WTC11 (cell line): ENCODE measurements around the gene DENND5A. TPM values are rescaled to one million over a fixed set of nuclear protein-coding genes. Genes with fewer than 3 reads are reported as not detected.

ENCODE experiments used
- ATAC-seq: fragments of 200-7000 bp; cut with Tn5 transposase; 2 replicates; pipeline ENCODE4 v1.10.0; 2021; ENCODE audit warnings: mild to moderate bottlenecking, moderate library complexity
- CTCF ChIA-PET: fragments of 300-600 bp; sonication (Branson Sonifier 250); formaldehyde crosslinking; loops from one replicate; lab custom pipeline; 2021; ENCODE audit warnings: antibody characterized with exemption; lab: Charles Lee
- POLR2A ChIA-PET: fragments of 350-600 bp; sonication (Branson Sonifier 250); formaldehyde crosslinking; loops from one replicate; lab custom pipeline; 2021; ENCODE audit warnings: antibody characterized with exemption; lab: Charles Lee
- DNase-seq: peaks from one replicate; pipeline ENCODE4 v3.0.0; 2021; ENCODE audit warnings: low spot score
- H3K27ac Mint-ChIP-seq: 2 replicates; pipeline ENCODE4 v1.8.0; 2021; ENCODE audit warnings: mixed read lengths
- H3K27me3 Mint-ChIP-seq: 2 replicates; pipeline ENCODE4 v1.8.0; 2021; ENCODE audit warnings: low read depth, mild to moderate bottlenecking, moderate library complexity, mixed read lengths
- H3K36me3 Mint-ChIP-seq: 2 replicates; pipeline ENCODE4 v1.8.0; 2021; ENCODE audit warnings: mixed read lengths
- H3K4me1 Mint-ChIP-seq: 2 replicates; pipeline ENCODE4 v1.8.0; 2022; ENCODE audit warnings: mixed read lengths
- H3K4me3 Mint-ChIP-seq: 2 replicates; pipeline ENCODE4 v1.8.0; 2021; ENCODE audit warnings: mild to moderate bottlenecking, moderate library complexity, mixed read lengths
- H3K9me3 Mint-ChIP-seq: 2 replicates; pipeline ENCODE4 v1.8.0; 2021; ENCODE audit warnings: mixed read lengths
- CBFB ChIP-seq: sonication (generic); formaldehyde crosslinking; IDR thresholded peaks from 2 replicates; pipeline ENCODE4 v1.8.1; 2022; ENCODE audit warnings: mild to moderate bottlenecking, low read depth, missing genetic modification reagents
- CREB1 ChIP-seq: sonication (generic); formaldehyde crosslinking; IDR thresholded peaks from 2 replicates; pipeline ENCODE4 v1.8.0; 2023; ENCODE audit warnings: mild to moderate bottlenecking, missing genetic modification reagents
- E2F5 ChIP-seq: sonication (generic); formaldehyde crosslinking; IDR thresholded peaks from 2 replicates; pipeline ENCODE4 v1.8.1; 2022; ENCODE audit warnings: mild to moderate bottlenecking, moderate library complexity, missing genetic modification reagents
- ELF4 ChIP-seq: sonication (generic); formaldehyde crosslinking; IDR thresholded peaks from 2 replicates; pipeline ENCODE4 v1.8.1; 2022; ENCODE audit warnings: low read depth, mild to moderate bottlenecking, moderate library complexity, missing genetic modification reagents
- IRF1 ChIP-seq: sonication (generic); formaldehyde crosslinking; IDR thresholded peaks from 2 replicates; pipeline ENCODE4 v1.8.0; 2023; ENCODE audit warnings: missing genetic modification reagents
- JUN ChIP-seq: sonication (generic); formaldehyde crosslinking; IDR thresholded peaks from 2 replicates; pipeline ENCODE4 v1.8.0; 2023; ENCODE audit warnings: mild to moderate bottlenecking, missing genetic modification reagents
- MYBL2 ChIP-seq: sonication (generic); formaldehyde crosslinking; IDR thresholded peaks from 2 replicates; pipeline ENCODE4 v1.8.1; 2023; ENCODE audit warnings: mild to moderate bottlenecking, moderate library complexity, missing genetic modification reagents
- NFYB ChIP-seq: sonication (generic); formaldehyde crosslinking; conservative IDR thresholded peaks from 2 replicates; pipeline ENCODE4 v1.8.0; 2022; ENCODE audit warnings: low read depth, missing genetic modification reagents
- NR1H2 ChIP-seq: sonication (generic); formaldehyde crosslinking; IDR thresholded peaks from 2 replicates; pipeline ENCODE4 v1.9.0; 2021; ENCODE audit warnings: mild to moderate bottlenecking, moderate library complexity, missing genetic modification reagents
- NR3C1 ChIP-seq: sonication (generic); formaldehyde crosslinking; conservative IDR thresholded peaks from 2 replicates; pipeline ENCODE4 v1.8.1; 2023; ENCODE audit warnings: low read depth, mild to moderate bottlenecking, missing genetic modification reagents
- OVOL2 ChIP-seq: fragments of 250-450 bp; sonication (Bioruptor Pico); IDR thresholded peaks from 2 replicates; pipeline ENCODE4 v1.9.0; 2021; ENCODE audit warnings: mild to moderate bottlenecking, borderline replicate concordance
- RORB ChIP-seq: fragments of 250-450 bp; sonication (Bioruptor Pico); IDR thresholded peaks from 2 replicates; pipeline ENCODE4 v1.9.0; 2021; ENCODE audit warnings: mild to moderate bottlenecking
- SMAD3 ChIP-seq: sonication (generic); formaldehyde crosslinking; IDR thresholded peaks from 2 replicates; pipeline ENCODE4 v1.8.0; 2022; ENCODE audit warnings: missing genetic modification reagents, mild to moderate bottlenecking, borderline replicate concordance
- SOX15 ChIP-seq: fragments of 250-450 bp; sonication (Bioruptor Pico); IDR thresholded peaks from 2 replicates; pipeline ENCODE4 v1.9.0; 2021; ENCODE audit warnings: mild to moderate bottlenecking
- ZNF219 ChIP-seq: sonication (generic); formaldehyde crosslinking; IDR thresholded peaks from 2 replicates; pipeline ENCODE4 v1.8.0; 2023; ENCODE audit warnings: missing genetic modification reagents, mild to moderate bottlenecking, borderline replicate concordance
- ZNF317 ChIP-seq: sonication (generic); formaldehyde crosslinking; IDR thresholded peaks from 2 replicates; pipeline ENCODE4 v1.8.1; 2023; ENCODE audit warnings: low read depth, mild to moderate bottlenecking, moderate library complexity, missing genetic modification reagents, borderline replicate concordance
- ZSCAN18 ChIP-seq: fragments of 250-450 bp; sonication (Bioruptor Pico); IDR thresholded peaks from 2 replicates; pipeline ENCODE4 v2.1.2; 2022; ENCODE audit warnings: mild to moderate bottlenecking, moderate library complexity
- total RNA-seq: library from RNA; stranded (reverse); gene quantifications from 3 replicates; pipeline ENCODE4 v1.2.3, GENCODE V29; 2021
- TF ChIP-seq, protein P1 (sequence below): fragments of 250-450 bp; sonication (Bioruptor Pico); conservative IDR thresholded peaks from 2 replicates; pipeline ENCODE4 v1.9.0; 2021; ENCODE audit warnings: mild to moderate bottlenecking
- TF ChIP-seq, protein P2 (sequence below): sonication (generic); formaldehyde crosslinking; IDR thresholded peaks from 2 replicates; pipeline ENCODE4 v1.8.0; 2022; ENCODE audit warnings: mild to moderate bottlenecking, missing genetic modification reagents
- TF ChIP-seq, protein P3 (sequence below): sonication (generic); formaldehyde crosslinking; IDR thresholded peaks from 2 replicates; pipeline ENCODE4 v1.8.1; 2022; ENCODE audit warnings: low read depth, mild to moderate bottlenecking, moderate library complexity, missing genetic modification reagents, borderline replicate concordance
- TF ChIP-seq, protein P4 (sequence below): sonication (generic); formaldehyde crosslinking; IDR thresholded peaks from 2 replicates; pipeline ENCODE4 v1.8.1; 2023; ENCODE audit warnings: mild to moderate bottlenecking, missing genetic modification reagents, moderate library complexity
- TF ChIP-seq, protein P5 (sequence below): fragments of 250-450 bp; sonication (Bioruptor Pico); IDR thresholded peaks from 2 replicates; pipeline ENCODE4 v1.9.0; 2021; ENCODE audit warnings: mild to moderate bottlenecking
- TF ChIP-seq, protein P6 (sequence below): sonication (generic); formaldehyde crosslinking; IDR thresholded peaks from 2 replicates; pipeline ENCODE4 v1.8.1; 2023; ENCODE audit warnings: mild to moderate bottlenecking, missing genetic modification reagents

The DENND5A gene
- total RNA-seq, 1 experiment from 2014 or later: 69.3 TPM

DNA sequence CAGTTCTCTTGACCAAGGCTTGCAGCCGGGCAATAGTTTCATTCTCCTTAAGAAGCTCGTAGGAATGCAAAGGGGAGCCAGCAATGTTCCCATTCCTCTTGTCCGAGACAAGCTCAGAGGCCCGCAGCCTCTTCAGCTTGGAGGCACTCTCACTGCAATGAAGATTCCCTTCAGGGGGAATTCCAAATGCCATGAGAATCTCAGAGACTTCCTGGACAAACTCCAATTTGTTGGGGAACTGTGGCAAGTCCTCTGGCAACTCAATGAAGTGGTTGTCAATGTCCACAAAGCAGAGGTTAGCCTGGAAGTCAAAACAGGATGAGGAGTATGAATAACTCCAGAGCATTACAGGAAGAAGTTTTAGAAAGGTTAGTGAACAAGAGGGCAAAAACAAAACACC is 84.4 kb downstream of the DENND5A start:
- CTCF ChIA-PET: interaction anchor here (1.0 kb wide), 1 partner anchor 40 kb away, joined by 3 read pairs; no protein-coding TSS in a partner anchor
- no peak overlapping the region for H3K4me3 Mint-ChIP-seq
- H3K9me3 Mint-ChIP-seq: no peaks in the 10 kb centered on the region
- H3K4me1 Mint-ChIP-seq: no peaks in the 10 kb centered on the region
- DNase-seq (no peak), ATAC-seq (no peak)
- H3K27ac Mint-ChIP-seq: 0 out of 2 replicates have a peak overlapping the region, but pooled peaks have one; percentile 37
- no peaks in the 10 kb centered on the region for H3K27me3 Mint-ChIP-seq
- TF ChIP-seq OVOL2 (CRISPR knock-in tag) (no peak), ZNF317 (no peak), SMAD3 (CRISPR knock-in tag) (no peak), NR1H2 (no peak), ZSCAN18 (CRISPR knock-in tag) (no peak), E2F5 (CRISPR knock-in tag) (no peak), SOX15 (no peak), NR3C1 (no peak), MYBL2 (CRISPR knock-in tag) (no peak), CREB1 (CRISPR knock-in tag) (no peak), CBFB (CRISPR knock-in tag) (no peak), RORB (CRISPR knock-in tag) (no peak)
- TF ChIP-seq, protein P1, sequence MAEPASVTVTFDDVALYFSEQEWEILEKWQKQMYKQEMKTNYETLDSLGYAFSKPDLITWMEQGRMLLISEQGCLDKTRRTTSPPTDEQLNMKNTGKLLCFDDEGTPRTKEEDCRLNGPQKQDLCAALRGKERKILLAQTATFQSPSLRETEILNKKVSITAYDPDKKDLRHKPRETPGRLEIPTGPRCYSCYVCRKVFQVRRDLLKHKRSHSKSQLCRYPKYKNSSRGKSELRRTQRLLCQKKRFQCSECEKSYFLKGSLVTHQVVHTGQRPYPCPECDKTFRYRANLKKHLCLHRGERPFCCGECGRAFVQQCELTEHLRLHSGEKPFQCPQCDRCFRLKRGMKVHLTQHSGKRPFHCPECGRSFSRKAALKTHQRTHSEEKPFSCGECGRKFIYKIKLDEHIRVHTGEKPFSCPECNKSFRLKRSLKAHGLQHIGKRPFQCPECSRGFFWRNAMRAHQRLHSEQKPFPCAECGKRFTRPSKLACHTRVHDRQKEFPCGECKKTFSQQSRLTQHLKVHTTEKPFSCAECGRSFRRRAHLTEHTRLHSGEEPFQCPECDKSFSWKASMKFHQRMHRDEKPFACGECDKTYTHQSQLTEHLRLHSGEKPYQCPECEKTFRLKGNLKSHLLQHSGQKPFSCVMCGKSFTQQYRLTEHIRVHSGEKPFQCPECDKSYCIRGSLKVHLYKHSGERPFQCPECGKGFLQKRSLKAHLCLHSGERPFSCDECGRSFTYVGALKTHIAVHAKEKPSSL (CRISPR knock-in tag): no peak
- TF ChIP-seq, protein P2, sequence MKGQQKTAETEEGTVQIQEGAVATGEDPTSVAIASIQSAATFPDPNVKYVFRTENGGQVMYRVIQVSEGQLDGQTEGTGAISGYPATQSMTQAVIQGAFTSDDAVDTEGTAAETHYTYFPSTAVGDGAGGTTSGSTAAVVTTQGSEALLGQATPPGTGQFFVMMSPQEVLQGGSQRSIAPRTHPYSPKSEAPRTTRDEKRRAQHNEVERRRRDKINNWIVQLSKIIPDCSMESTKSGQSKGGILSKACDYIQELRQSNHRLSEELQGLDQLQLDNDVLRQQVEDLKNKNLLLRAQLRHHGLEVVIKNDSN (CRISPR knock-in tag): no peak
- TF ChIP-seq, protein P3, sequence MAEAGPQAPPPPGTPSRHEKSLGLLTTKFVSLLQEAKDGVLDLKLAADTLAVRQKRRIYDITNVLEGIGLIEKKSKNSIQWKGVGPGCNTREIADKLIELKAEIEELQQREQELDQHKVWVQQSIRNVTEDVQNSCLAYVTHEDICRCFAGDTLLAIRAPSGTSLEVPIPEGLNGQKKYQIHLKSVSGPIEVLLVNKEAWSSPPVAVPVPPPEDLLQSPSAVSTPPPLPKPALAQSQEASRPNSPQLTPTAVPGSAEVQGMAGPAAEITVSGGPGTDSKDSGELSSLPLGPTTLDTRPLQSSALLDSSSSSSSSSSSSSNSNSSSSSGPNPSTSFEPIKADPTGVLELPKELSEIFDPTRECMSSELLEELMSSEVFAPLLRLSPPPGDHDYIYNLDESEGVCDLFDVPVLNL (CRISPR knock-in tag): no peak
- TF ChIP-seq, protein P4, sequence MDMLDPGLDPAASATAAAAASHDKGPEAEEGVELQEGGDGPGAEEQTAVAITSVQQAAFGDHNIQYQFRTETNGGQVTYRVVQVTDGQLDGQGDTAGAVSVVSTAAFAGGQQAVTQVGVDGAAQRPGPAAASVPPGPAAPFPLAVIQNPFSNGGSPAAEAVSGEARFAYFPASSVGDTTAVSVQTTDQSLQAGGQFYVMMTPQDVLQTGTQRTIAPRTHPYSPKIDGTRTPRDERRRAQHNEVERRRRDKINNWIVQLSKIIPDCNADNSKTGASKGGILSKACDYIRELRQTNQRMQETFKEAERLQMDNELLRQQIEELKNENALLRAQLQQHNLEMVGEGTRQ: no peak
- TF ChIP-seq, protein P5, sequence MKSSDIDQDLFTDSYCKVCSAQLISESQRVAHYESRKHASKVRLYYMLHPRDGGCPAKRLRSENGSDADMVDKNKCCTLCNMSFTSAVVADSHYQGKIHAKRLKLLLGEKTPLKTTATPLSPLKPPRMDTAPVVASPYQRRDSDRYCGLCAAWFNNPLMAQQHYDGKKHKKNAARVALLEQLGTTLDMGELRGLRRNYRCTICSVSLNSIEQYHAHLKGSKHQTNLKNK (CRISPR knock-in tag): no peak
- POLR2A ChIA-PET: no interaction called here
- peaks cover 52% of the 10 kb centered on the region for H3K36me3 Mint-ChIP-seq

GRCh38 chr11:9179141-9179540 is 86.0 kb downstream of the DENND5A start:
- peaks cover 50% of the 10 kb centered on the region for H3K36me3 Mint-ChIP-seq
- POLR2A ChIA-PET: no interaction called here
- H3K4me3 Mint-ChIP-seq: no peak overlapping the region
- ATAC-seq (no peak), DNase-seq (no peak)
- CTCF ChIA-PET: no interaction called here
- no peaks in the 10 kb centered on the region for H3K27me3 Mint-ChIP-seq
- H3K4me1 Mint-ChIP-seq: no peaks in the 10 kb centered on the region
- no peaks in the 10 kb centered on the region for H3K9me3 Mint-ChIP-seq
- H3K27ac Mint-ChIP-seq: no peak overlapping the region
- no peak for TF ChIP-seq NFYB (CRISPR knock-in tag)
- no peak for TF ChIP-seq IRF1
- TF ChIP-seq E2F5 (CRISPR knock-in tag): no peak
- TF ChIP-seq, protein P6, sequence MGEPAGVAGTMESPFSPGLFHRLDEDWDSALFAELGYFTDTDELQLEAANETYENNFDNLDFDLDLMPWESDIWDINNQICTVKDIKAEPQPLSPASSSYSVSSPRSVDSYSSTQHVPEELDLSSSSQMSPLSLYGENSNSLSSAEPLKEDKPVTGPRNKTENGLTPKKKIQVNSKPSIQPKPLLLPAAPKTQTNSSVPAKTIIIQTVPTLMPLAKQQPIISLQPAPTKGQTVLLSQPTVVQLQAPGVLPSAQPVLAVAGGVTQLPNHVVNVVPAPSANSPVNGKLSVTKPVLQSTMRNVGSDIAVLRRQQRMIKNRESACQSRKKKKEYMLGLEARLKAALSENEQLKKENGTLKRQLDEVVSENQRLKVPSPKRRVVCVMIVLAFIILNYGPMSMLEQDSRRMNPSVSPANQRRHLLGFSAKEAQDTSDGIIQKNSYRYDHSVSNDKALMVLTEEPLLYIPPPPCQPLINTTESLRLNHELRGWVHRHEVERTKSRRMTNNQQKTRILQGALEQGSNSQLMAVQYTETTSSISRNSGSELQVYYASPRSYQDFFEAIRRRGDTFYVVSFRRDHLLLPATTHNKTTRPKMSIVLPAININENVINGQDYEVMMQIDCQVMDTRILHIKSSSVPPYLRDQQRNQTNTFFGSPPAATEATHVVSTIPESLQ (CRISPR knock-in tag): no peak
- no peak for TF ChIP-seq JUN (CRISPR knock-in tag)
- no peak for TF ChIP-seq ELF4
- TF ChIP-seq ZNF219 (CRISPR knock-in tag): no peak
- TF ChIP-seq, all 79 proteins: peak for 0
